Activated T-helper 17 cell treated with anti-CD3 and anti-CD28 coated beads, Interleukin-2, amount 50 U/mL, for 72 hours (primary cell): ENCODE results near the gene HECTD1. TPM values are rescaled to one million over a fixed set of nuclear protein-coding genes. Genes with fewer than 3 reads are reported as not detected.

ENCODE experiments used
- ATAC-seq: fragments of 150-1000 bp; cut with Tn5 transposase; replicated peaks from 2 replicates; pipeline ENCODE4 v1.10.0; 2021; ENCODE audit warnings: mild to moderate bottlenecking, moderate library complexity
- H3K27ac Mint-ChIP-seq: one replicate; pipeline ENCODE4 v1.8.0; 2022; ENCODE audit warnings: mixed read lengths
- H3K27me3 Mint-ChIP-seq: one replicate; pipeline ENCODE4 v1.8.0; 2022; ENCODE audit warnings: mixed read lengths
- H3K36me3 Mint-ChIP-seq: one replicate; pipeline ENCODE4 v1.8.0; 2022; ENCODE audit warnings: low read depth, mild to moderate bottlenecking, mixed read lengths
- H3K4me1 Mint-ChIP-seq: one replicate; pipeline ENCODE4 v1.8.0; 2022; ENCODE audit warnings: mixed read lengths
- H3K4me3 Mint-ChIP-seq: one replicate; pipeline ENCODE4 v1.8.0; 2022; ENCODE audit warnings: mild to moderate bottlenecking, mixed read lengths
- H3K9me3 Mint-ChIP-seq: one replicate; pipeline ENCODE4 v1.8.0; 2022; ENCODE audit warnings: mixed read lengths
- total RNA-seq, 2 donors: library from RNA; stranded (reverse); gene quantifications; one replicate each; pipeline ENCODE4 v1.2.3, GENCODE V29; 2022

The HECTD1 gene
- total RNA-seq, 2 donors from 2014 or later: 88.3 to 92.8 TPM

DNA sequence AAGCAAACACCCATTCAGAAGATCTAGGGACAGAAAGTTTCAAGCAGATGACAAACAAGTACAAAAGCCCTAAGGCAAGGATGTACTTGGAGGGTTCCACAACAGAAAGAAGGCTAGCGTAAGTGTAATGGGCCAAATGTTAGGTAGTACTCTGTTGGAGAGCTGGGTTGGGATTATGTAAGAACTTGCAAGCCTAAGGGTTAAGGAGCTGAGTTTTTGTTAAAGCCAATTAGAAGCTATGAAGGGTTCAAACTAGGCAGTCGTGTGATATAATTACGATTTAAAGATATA lies 41.4 kb downstream of the HECTD1 start:
- Mint-ChIP-seq H3K4me3 (no peak overlapping the region), H3K9me3 (no peaks in the 10 kb centered on the region), H3K36me3 (peaks cover 95% of the 10 kb centered on the region), H3K27me3 (no peaks in the 10 kb centered on the region), H3K27ac (no peak overlapping the region), H3K4me1 (no peaks in the 10 kb centered on the region)
- ATAC-seq: no peak

GRCh38 chr14:31164115-31164514 lies 43.5 kb downstream of the HECTD1 start:
- H3K36me3 Mint-ChIP-seq: peaks cover 91% of the 10 kb centered on the region
- no peak for ATAC-seq
- H3K4me3 Mint-ChIP-seq: no peak overlapping the region
- H3K9me3 Mint-ChIP-seq: no peaks in the 10 kb centered on the region
- H3K27me3 Mint-ChIP-seq: no peaks in the 10 kb centered on the region
- H3K4me1 Mint-ChIP-seq: no peaks in the 10 kb centered on the region
- no peak overlapping the region for H3K27ac Mint-ChIP-seq

- H3K4me3 Mint-ChIP-seq: no peak overlapping the region
- peaks cover 91% of the 10 kb centered on the region for H3K36me3 Mint-ChIP-seq
- H3K9me3 Mint-ChIP-seq: no peaks in the 10 kb centered on the region
- H3K27ac Mint-ChIP-seq: no peak overlapping the region
- no peak for ATAC-seq
- no peaks in the 10 kb centered on the region for H3K4me1 Mint-ChIP-seq
- no peaks in the 10 kb centered on the region for H3K27me3 Mint-ChIP-seq
Observed at GRCh38 chr14:31162910-31163649, 44.5 kb downstream of the HECTD1 start.

- Mint-ChIP-seq H3K27ac (no peak overlapping the region), H3K4me3 (no peak overlapping the region), H3K27me3 (no peaks in the 10 kb centered on the region), H3K4me1 (no peaks in the 10 kb centered on the region), H3K36me3 (peaks cover 93% of the 10 kb centered on the region), H3K9me3 (no peaks in the 10 kb centered on the region)
- no peak for ATAC-seq
Observed at GRCh38 chr14:31161274-31161673, 46.3 kb downstream of the HECTD1 start.

DNA sequence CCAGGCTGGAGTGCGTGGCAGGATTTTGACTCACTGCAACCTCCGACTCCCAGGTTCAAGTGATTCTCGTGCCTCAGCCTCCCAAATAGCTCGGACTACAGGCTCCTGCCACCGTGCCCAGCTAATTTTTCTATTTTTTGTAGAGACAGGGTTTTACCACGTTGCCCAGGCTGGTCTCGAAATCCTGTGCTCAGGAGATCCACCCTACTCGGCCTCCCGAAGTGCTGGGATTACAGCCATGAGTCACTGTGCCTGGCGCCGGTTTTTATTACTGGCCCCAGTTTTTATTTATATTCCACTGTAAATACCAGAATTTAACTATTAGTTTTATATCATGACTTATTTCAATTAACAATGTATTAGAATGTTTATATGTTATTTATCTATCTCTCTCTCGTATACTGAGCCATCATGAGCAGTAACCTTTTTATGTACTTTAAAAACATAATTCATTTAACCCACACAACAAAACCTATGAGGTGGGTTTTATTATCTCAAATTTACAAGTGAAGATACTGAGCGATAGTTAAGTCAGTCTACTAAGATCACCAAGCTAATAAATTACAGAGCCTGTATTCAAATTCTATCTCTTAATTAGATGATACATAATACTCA lies 47.8 kb downstream of the HECTD1 start:
- Mint-ChIP-seq H3K9me3 (no peaks in the 10 kb centered on the region), H3K36me3 (peaks cover 92% of the 10 kb centered on the region), H3K4me1 (no peaks in the 10 kb centered on the region), H3K27ac (no peak overlapping the region), H3K4me3 (no peak overlapping the region), H3K27me3 (no peaks in the 10 kb centered on the region)
- no peak for ATAC-seq

GRCh38 chr14:31154956-31155355 lies 52.6 kb downstream of the HECTD1 start:
- H3K36me3 Mint-ChIP-seq: peaks cover 91% of the 10 kb centered on the region
- H3K4me3 Mint-ChIP-seq: no peak overlapping the region
- H3K27me3 Mint-ChIP-seq: no peaks in the 10 kb centered on the region
- no peaks in the 10 kb centered on the region for H3K4me1 Mint-ChIP-seq
- peak overlapping the region; percentile 38 for H3K27ac Mint-ChIP-seq
- ATAC-seq: no peak
- no peaks in the 10 kb centered on the region for H3K9me3 Mint-ChIP-seq

GRCh38 chr14:31142455-31143087 lies 65.0 kb downstream of the HECTD1 start:
- Mint-ChIP-seq H3K27ac (no peak overlapping the region), H3K36me3 (peaks cover 87% of the 10 kb centered on the region), H3K4me1 (no peaks in the 10 kb centered on the region), H3K4me3 (no peak overlapping the region), H3K27me3 (no peaks in the 10 kb centered on the region), H3K9me3 (no peaks in the 10 kb centered on the region)
- no peak for ATAC-seq

- Mint-ChIP-seq H3K36me3 (peaks cover 91% of the 10 kb centered on the region), H3K4me3 (no peak overlapping the region), H3K9me3 (no peaks in the 10 kb centered on the region), H3K4me1 (no peaks in the 10 kb centered on the region), H3K27ac (no peak overlapping the region), H3K27me3 (no peaks in the 10 kb centered on the region)
- ATAC-seq: no peak
Observed at GRCh38 chr14:31139301-31139847, 68.2 kb downstream of the HECTD1 start.

- peak overlapping the region; percentile 46 for H3K27ac Mint-ChIP-seq
Observed at GRCh38 chr14:31138301-31138700, 69.3 kb downstream of the HECTD1 start.

GRCh38 chr14:31137214-31137889 lies 70.2 kb downstream of the HECTD1 start:
- no peak for ATAC-seq
- Mint-ChIP-seq H3K4me3 (no peak overlapping the region), H3K27ac (peak overlapping the region; percentile 69), H3K4me1 (peaks cover 3% of the 10 kb centered on the region), H3K9me3 (no peaks in the 10 kb centered on the region), H3K36me3 (peaks cover 92% of the 10 kb centered on the region), H3K27me3 (no peaks in the 10 kb centered on the region)

More at GRCh38 chr14:31138301-31138700, 69.3 kb downstream of the HECTD1 start:
- H3K36me3 Mint-ChIP-seq: peaks cover 89% of the 10 kb centered on the region
- no peak for ATAC-seq
- no peak overlapping the region for H3K4me3 Mint-ChIP-seq
- H3K9me3 Mint-ChIP-seq: no peaks in the 10 kb centered on the region
- peaks cover under 1% of the 10 kb centered on the region for H3K4me1 Mint-ChIP-seq
- no peaks in the 10 kb centered on the region for H3K27me3 Mint-ChIP-seq

DNA sequence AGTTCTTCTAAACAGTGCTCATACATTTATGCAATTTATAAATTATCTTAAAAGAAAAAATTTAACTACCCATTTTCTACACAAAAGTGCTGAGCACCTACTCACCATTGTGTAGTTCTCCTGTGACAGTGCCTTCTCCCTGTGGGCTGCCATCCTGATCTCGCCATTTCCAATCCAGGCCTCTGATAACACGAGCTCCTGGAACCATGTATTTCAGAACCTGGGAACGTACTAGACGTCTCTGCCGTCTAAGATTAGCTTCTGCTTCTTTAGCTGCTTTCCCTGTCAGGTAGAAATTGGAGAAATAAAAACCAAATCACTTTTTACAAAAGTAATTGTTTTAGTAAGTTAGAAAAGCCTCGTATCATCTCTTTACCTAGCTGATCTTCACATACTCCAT lies 74.5 kb downstream of the HECTD1 start:
- Mint-ChIP-seq H3K27me3 (no peaks in the 10 kb centered on the region), H3K27ac (peak overlapping the region; percentile 77), H3K9me3 (no peaks in the 10 kb centered on the region), H3K4me1 (peaks cover 13% of the 10 kb centered on the region), H3K36me3 (peaks cover 91% of the 10 kb centered on the region), H3K4me3 (no peak overlapping the region)
- no peak for ATAC-seq

DNA sequence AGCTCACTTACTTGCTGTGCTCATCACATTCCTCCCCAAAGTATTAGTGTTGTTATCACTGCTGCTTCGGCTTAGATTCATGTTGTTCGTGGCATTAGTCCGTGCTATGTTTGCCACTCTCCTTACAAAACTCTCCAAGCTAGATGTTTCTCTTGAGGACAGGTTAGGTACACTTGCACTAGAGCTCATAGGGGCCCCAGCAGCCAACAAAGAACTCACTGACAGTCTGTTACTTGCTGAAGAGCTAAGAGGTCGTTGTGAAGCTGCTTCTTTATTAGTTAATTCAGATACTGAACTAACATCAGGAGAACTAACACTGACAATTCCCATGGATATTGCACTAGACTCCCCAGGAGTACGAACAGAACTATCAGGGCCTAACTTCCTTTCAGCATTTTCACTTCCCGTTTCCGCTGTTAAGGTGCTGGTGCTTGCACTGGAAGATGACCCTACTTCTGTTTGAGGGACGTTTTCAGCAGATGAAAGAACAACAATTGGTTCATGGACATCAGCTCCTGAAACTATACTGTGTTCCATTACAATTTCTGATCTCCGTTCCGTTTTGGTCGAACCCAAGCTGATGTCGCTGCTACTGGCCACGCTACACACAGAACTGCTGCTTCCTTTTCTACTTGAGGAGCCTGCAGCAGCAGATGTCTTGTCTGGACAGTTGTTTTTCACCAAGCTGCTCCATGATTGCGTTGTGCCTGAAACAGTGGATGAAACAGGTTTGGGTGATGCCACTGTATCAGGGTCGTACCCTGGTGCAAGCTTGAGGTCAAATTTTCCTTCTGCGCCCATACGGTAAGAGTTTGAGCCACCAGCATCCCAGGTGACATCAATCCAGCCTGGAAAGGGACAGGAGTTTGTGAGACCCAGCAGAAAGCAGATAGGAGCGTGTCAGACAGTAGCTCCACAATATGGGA lies 78.7 kb downstream of the HECTD1 start:
- ATAC-seq: no peak
- Mint-ChIP-seq H3K4me3 (no peak overlapping the region), H3K9me3 (no peaks in the 10 kb centered on the region), H3K27ac (peak overlapping the region; percentile 14), H3K27me3 (no peaks in the 10 kb centered on the region), H3K4me1 (peaks cover 29% of the 10 kb centered on the region), H3K36me3 (peaks cover 93% of the 10 kb centered on the region)

DNA sequence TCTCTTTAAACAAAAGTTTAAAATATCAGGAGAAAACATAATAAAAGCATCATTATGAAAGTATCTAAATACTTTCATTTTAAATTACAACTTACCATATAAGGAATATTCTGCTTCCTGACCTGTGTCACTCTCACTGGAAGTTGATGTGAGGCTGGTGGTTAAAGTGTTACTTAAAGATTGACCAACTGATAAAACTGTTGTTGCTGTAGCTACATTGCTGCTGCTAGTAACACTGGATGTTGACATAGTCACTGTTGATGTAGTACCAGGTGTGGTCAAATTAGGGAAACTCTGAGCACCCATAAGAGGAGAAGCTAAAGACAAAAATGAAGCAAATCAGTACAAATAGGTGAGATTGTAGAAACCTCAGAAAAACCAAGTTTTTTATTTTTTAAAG lies 79.9 kb downstream of the HECTD1 start:
- Mint-ChIP-seq H3K27me3 (no peaks in the 10 kb centered on the region), H3K36me3 (peaks cover 93% of the 10 kb centered on the region), H3K4me1 (peaks cover 26% of the 10 kb centered on the region), H3K4me3 (no peak overlapping the region), H3K9me3 (no peaks in the 10 kb centered on the region), H3K27ac (peak overlapping the region; percentile 14)
- peak; percentile 94 for ATAC-seq

GRCh38 chr14:31126680-31127079 lies 80.9 kb downstream of the HECTD1 start:
- H3K27ac Mint-ChIP-seq: no peak overlapping the region
- ATAC-seq: no peak
- H3K4me3 Mint-ChIP-seq: no peak overlapping the region
- H3K36me3 Mint-ChIP-seq: peaks cover 94% of the 10 kb centered on the region
- H3K9me3 Mint-ChIP-seq: no peaks in the 10 kb centered on the region
- H3K27me3 Mint-ChIP-seq: no peaks in the 10 kb centered on the region
- H3K4me1 Mint-ChIP-seq: peaks cover 26% of the 10 kb centered on the region
